H1 (cell line): ENCODE measurements around the gene SERPINF2. TPM values are rescaled to one million over a fixed set of nuclear protein-coding genes. Genes with fewer than 3 reads are reported as not detected.

Experiments
- CBX5 ChIP-seq: fragments of 300-800, 300-1000 bp; sonication (generic); IDR thresholded peaks from 2 replicates; pipeline ENCODE4 v1.7.1; 2016; ENCODE audit warnings: antibody characterized with exemption, low read length, low read depth
- EP300 ChIP-seq, 2 experiments: IDR thresholded peaks; 1 replicate in 1 of 2; 2 replicates in 1 of 2; pipeline ENCODE4 v1.6.1; 2011 to 2012; ENCODE audit warnings: low read depth in 2 of 2, low read length in 2 of 2, mild to moderate bottlenecking in 2 of 2, borderline replicate concordance in 1 of 2, inconsistent platforms in 1 of 2, moderate library complexity in 1 of 2
- KDM5A ChIP-seq: fragments of 200-600 bp; IDR thresholded peaks from 2 replicates; pipeline ENCODE4 v1.7.1; 2012; ENCODE audit warnings: mild to moderate bottlenecking, low read length, inconsistent platforms, mixed read lengths
- polyA plus RNA-seq, 7 experiments: library from polyadenylated mRNA; depleted of rRNA in 3 of 7; stranded (reverse) in 5 of 7; unstranded in 2 of 7; fragments of >200 nt in 5 of 7; fragments of 200-250 nt in 2 of 7; gene quantifications; 1 replicate in 5 of 7; 2 replicates in 1 of 7; 4 replicates in 1 of 7; pipeline versions ENCODE4 v1.2.1 to v1.2.3, GENCODE V29; 2011 to 2013; ENCODE audit warnings: missing spikeins in 2 of 7, mixed read lengths in 2 of 7
- total RNA-seq: library from RNA; stranded (reverse); fragmentation: NEBNext Ultra II Directional; extraction: Animal tissue kit (Norgen Biotek cat#: 25700); gene quantifications from 2 replicates; pipeline ENCODE4 v1.2.1, GENCODE V29; 2021
- TF ChIP-seq, protein P1 (sequence below): fragments of 300-600 bp; sonication (generic); IDR thresholded peaks from 2 replicates; pipeline ENCODE4 v1.7.1; 2012; ENCODE audit warnings: low read length, moderate library complexity, mild to moderate bottlenecking, inconsistent platforms; ENCODE audit not compliant: insufficient replicate concordance

The SERPINF2 gene
- total and polyA plus RNA-seq, 2 of the 8 experiments (the other 6 are each of a cell fraction or from before 2014, with no cell fraction given) = 1.8 to 3.2 TPM

DNA sequence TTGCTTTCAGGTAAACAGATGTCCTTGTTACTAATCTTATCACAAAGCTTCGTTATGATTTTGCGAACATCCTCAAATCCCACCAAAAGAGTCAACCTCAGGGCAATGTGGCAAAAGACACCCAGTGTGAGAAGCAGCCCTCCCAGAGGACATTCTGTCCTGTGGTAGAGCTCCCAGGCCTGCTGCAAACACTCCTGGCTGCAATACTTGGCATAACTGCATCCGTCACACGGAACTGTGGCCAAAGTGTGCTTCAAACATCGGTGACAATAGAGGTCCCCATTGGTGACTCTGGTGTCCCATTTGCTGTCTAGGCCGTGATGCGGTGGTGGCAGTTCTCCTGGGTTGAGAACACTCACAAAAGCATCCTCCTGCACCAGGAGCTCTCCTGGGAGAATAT lies 57.6 kb downstream of the SERPINF2 start (continued):
- TF ChIP-seq, protein P1, sequence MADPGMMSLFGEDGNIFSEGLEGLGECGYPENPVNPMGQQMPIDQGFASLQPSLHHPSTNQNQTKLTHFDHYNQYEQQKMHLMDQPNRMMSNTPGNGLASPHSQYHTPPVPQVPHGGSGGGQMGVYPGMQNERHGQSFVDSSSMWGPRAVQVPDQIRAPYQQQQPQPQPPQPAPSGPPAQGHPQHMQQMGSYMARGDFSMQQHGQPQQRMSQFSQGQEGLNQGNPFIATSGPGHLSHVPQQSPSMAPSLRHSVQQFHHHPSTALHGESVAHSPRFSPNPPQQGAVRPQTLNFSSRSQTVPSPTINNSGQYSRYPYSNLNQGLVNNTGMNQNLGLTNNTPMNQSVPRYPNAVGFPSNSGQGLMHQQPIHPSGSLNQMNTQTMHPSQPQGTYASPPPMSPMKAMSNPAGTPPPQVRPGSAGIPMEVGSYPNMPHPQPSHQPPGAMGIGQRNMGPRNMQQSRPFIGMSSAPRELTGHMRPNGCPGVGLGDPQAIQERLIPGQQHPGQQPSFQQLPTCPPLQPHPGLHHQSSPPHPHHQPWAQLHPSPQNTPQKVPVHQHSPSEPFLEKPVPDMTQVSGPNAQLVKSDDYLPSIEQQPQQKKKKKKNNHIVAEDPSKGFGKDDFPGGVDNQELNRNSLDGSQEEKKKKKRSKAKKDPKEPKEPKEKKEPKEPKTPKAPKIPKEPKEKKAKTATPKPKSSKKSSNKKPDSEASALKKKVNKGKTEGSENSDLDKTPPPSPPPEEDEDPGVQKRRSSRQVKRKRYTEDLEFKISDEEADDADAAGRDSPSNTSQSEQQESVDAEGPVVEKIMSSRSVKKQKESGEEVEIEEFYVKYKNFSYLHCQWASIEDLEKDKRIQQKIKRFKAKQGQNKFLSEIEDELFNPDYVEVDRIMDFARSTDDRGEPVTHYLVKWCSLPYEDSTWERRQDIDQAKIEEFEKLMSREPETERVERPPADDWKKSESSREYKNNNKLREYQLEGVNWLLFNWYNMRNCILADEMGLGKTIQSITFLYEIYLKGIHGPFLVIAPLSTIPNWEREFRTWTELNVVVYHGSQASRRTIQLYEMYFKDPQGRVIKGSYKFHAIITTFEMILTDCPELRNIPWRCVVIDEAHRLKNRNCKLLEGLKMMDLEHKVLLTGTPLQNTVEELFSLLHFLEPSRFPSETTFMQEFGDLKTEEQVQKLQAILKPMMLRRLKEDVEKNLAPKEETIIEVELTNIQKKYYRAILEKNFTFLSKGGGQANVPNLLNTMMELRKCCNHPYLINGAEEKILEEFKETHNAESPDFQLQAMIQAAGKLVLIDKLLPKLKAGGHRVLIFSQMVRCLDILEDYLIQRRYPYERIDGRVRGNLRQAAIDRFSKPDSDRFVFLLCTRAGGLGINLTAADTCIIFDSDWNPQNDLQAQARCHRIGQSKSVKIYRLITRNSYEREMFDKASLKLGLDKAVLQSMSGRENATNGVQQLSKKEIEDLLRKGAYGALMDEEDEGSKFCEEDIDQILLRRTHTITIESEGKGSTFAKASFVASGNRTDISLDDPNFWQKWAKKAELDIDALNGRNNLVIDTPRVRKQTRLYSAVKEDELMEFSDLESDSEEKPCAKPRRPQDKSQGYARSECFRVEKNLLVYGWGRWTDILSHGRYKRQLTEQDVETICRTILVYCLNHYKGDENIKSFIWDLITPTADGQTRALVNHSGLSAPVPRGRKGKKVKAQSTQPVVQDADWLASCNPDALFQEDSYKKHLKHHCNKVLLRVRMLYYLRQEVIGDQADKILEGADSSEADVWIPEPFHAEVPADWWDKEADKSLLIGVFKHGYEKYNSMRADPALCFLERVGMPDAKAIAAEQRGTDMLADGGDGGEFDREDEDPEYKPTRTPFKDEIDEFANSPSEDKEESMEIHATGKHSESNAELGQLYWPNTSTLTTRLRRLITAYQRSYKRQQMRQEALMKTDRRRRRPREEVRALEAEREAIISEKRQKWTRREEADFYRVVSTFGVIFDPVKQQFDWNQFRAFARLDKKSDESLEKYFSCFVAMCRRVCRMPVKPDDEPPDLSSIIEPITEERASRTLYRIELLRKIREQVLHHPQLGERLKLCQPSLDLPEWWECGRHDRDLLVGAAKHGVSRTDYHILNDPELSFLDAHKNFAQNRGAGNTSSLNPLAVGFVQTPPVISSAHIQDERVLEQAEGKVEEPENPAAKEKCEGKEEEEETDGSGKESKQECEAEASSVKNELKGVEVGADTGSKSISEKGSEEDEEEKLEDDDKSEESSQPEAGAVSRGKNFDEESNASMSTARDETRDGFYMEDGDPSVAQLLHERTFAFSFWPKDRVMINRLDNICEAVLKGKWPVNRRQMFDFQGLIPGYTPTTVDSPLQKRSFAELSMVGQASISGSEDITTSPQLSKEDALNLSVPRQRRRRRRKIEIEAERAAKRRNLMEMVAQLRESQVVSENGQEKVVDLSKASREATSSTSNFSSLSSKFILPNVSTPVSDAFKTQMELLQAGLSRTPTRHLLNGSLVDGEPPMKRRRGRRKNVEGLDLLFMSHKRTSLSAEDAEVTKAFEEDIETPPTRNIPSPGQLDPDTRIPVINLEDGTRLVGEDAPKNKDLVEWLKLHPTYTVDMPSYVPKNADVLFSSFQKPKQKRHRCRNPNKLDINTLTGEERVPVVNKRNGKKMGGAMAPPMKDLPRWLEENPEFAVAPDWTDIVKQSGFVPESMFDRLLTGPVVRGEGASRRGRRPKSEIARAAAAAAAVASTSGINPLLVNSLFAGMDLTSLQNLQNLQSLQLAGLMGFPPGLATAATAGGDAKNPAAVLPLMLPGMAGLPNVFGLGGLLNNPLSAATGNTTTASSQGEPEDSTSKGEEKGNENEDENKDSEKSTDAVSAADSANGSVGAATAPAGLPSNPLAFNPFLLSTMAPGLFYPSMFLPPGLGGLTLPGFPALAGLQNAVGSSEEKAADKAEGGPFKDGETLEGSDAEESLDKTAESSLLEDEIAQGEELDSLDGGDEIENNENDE = no peak
- TF ChIP-seq KDM5A = no peak
- TF ChIP-seq CBX5 = no peak
- no peak for TF ChIP-seq EP300 (IDR thresholded peaks at IDR 0.05; ENCODE audit: borderline replicate concordance in 1 of 2, low read depth in 2 of 2, low read length in 2 of 2)
